GM10248 (cell line): ENCODE results near the gene WNK3.
"Not testable (repeated sequence)": the region's sequence is repeated elsewhere in the genome, so short reads cannot be mapped to it uniquely, and the experiment has no call there.

Experiments
- CTCF ChIA-PET: fragments of 300-600 bp; sonication (Branson Sonifier 250); formaldehyde crosslinking; extraction: SDS; loops from one replicate; lab custom pipeline; 2021; ENCODE audit warnings: antibody characterized with exemption; lab: Yijun Ruan, JAX
- POLR2A ChIA-PET: fragments of 350-650 bp; sonication (Branson Sonifier 250); formaldehyde crosslinking; extraction: SDS; loops from one replicate; lab custom pipeline; 2020; ENCODE audit warnings: antibody characterized with exemption; lab: Yijun Ruan, JAX
- DNase-seq: peaks from one replicate; pipeline ENCODE4 v3.0.0; 2012; ENCODE audit errors: extremely low spot score
- CTCF ChIP-seq: IDR thresholded peaks from 2 replicates; pipeline ENCODE4 v1.5.1; 2012; ENCODE audit warnings: mild to moderate bottlenecking, low read depth; ENCODE audit errors: extremely low read depth, missing control alignments, control extremely low read depth

WNK3 gene

GRCh38 chrX:54358424-54359211 is 772 bp upstream of the WNK3 start:
- no peak for TF ChIP-seq CTCF
- ChIA-PET CTCF (interaction anchor here (1.2 kb wide), 1 partner anchor 11 kb away, joined by 3 read pairs; no protein-coding TSS in a partner anchor), POLR2A (no interaction called here)
- DNase-seq, result peak; percentile 22

GRCh38 chrX:54352677-54353076 is 5.2 kb downstream of the WNK3 start:
- DNase-seq, result no peak
- no peak for TF ChIP-seq CTCF
- POLR2A ChIA-PET, result no interaction called here
- CTCF ChIA-PET, result no interaction called here

GRCh38 chrX:54337383-54337782 is 20.5 kb downstream of the WNK3 start:
- CTCF ChIA-PET, POLR2A ChIA-PET, DNase-seq: not testable (repeated sequence)

- DNase-seq, result no peak
- no peak for TF ChIP-seq CTCF
- ChIA-PET POLR2A (no interaction called here), CTCF (no interaction called here)
Measured at GRCh38 chrX:54325077-54325476, 32.8 kb downstream of the WNK3 start.

- ChIA-PET POLR2A (no interaction called here), CTCF (no interaction called here)
- no peak for TF ChIP-seq CTCF
- no peak for DNase-seq
Measured at GRCh38 chrX:54320067-54320466, 37.8 kb downstream of the WNK3 start.

- POLR2A ChIA-PET, result no interaction called here
- CTCF ChIA-PET, result no interaction called here
- TF ChIP-seq CTCF, result no peak
- DNase-seq, result no peak
Measured at GRCh38 chrX:54306379-54306778, 51.5 kb downstream of the WNK3 start.

- ChIA-PET CTCF (no interaction called here), POLR2A (no interaction called here)
- DNase-seq, result no peak
- no peak for TF ChIP-seq CTCF
Measured at GRCh38 chrX:54301516-54301915, 56.3 kb downstream of the WNK3 start.
